K562 (cell line): ENCODE data around the gene ATP23. TPM values are rescaled to one million over a fixed set of nuclear protein-coding genes. Genes with fewer than 3 reads are reported as not detected.

Experiments
- ATF1 ChIP-seq, 2 experiments: fragments of 450-650 bp in 1 of 2; IDR thresholded peaks; 2 replicates each; pipeline ENCODE4 v1.6.1; 2016; ENCODE audit warnings: missing compliant biosample characterization in 1 of 2, missing genetic modification characterization in 1 of 2
- BCL6 ChIP-seq: fragments of 250-450 bp; sonication (Bioruptor Pico); IDR thresholded peaks from 2 replicates; pipeline ENCODE4 v1.4.0; 2020
- CTBP1 ChIP-seq: fragments of 450-650 bp; IDR thresholded peaks from 2 replicates; pipeline ENCODE4 v1.6.1; 2016; ENCODE audit warnings: borderline replicate concordance
- DPF2 ChIP-seq: fragments of 450-650 bp; IDR thresholded peaks from 2 replicates; pipeline ENCODE4 v1.6.1; 2016
- E2F6 ChIP-seq, 2 experiments: IDR thresholded peaks; 2 replicates each; pipeline ENCODE4 v1.6.1; 2011; ENCODE audit warnings: borderline replicate concordance in 1 of 2, control low read depth in 1 of 2, low read depth in 1 of 2, low read length in 1 of 2, mild to moderate bottlenecking in 1 of 2, mixed read lengths in 1 of 2, moderate library complexity in 1 of 2; ENCODE audit not compliant: insufficient read depth in 1 of 2, insufficient read length in 1 of 2, poor library complexity in 1 of 2, severe bottlenecking in 1 of 2; ENCODE audit errors: extremely low read depth in 1 of 2
- HDAC6 ChIP-seq: IDR thresholded peaks from 2 replicates; pipeline ENCODE4 v1.6.1; 2012; ENCODE audit warnings: low read depth, mild to moderate bottlenecking, control low read depth, inconsistent platforms, low read length, moderate library complexity
- HEY1 ChIP-seq: fragments of 250-450 bp; sonication (Bioruptor Pico); IDR thresholded peaks from 2 replicates; pipeline ENCODE4 v1.5.0; 2020; ENCODE audit warnings: mild to moderate bottlenecking, moderate library complexity, borderline replicate concordance
- HIVEP1 ChIP-seq: fragments of 250-450 bp; sonication (Bioruptor Pico); IDR thresholded peaks from 2 replicates; pipeline ENCODE4 v1.4.0; 2020; ENCODE audit warnings: mild to moderate bottlenecking
- JUNB ChIP-seq: fragments of 450-650 bp; formaldehyde crosslinking; conservative IDR thresholded peaks from 2 replicates; pipeline ENCODE4 v1.4.0; 2020; ENCODE audit warnings: mild to moderate bottlenecking
- KLF6 ChIP-seq: fragments of 250-450 bp; sonication (Bioruptor Pico); IDR thresholded peaks from 2 replicates; pipeline ENCODE4 v1.4.0; 2020; ENCODE audit warnings: mild to moderate bottlenecking, moderate library complexity, borderline replicate concordance
- L3MBTL2 ChIP-seq: fragments of 450-650 bp; IDR thresholded peaks from 2 replicates; pipeline ENCODE4 v1.6.1; 2016; ENCODE audit warnings: mild to moderate bottlenecking, moderate library complexity
- MEF2D ChIP-seq: conservative IDR thresholded peaks from 2 replicates; pipeline ENCODE4 v1.6.1; 2016; ENCODE audit warnings: low read depth, missing genetic modification characterization, missing compliant biosample characterization
- NEUROD1 ChIP-seq: fragments of 150-350 bp; IDR thresholded peaks from 2 replicates; pipeline ENCODE4 v1.6.1; 2014; ENCODE audit warnings: borderline replicate concordance, low read length, low read depth; ENCODE audit not compliant: partially characterized antibody
- NFXL1 ChIP-seq: fragments of 450-650 bp; formaldehyde crosslinking; IDR thresholded peaks from 2 replicates; pipeline ENCODE4 v1.4.0; 2021; ENCODE audit warnings: mild to moderate bottlenecking
- PRDM10 ChIP-seq: fragments of 450-650 bp; IDR thresholded peaks from 2 replicates; pipeline ENCODE4 v1.6.1; 2018; ENCODE audit not compliant: partially characterized antibody
- RBM22 ChIP-seq: fragments of 200-400 bp; formaldehyde crosslinking; IDR thresholded peaks from 2 replicates; pipeline ENCODE4 v1.6.1; 2018; ENCODE audit warnings: low read length, low read depth; ENCODE audit not compliant: poor library complexity, severe bottlenecking
- TCF7L2 ChIP-seq: fragments of 150-350 bp; IDR thresholded peaks from 2 replicates; pipeline ENCODE4 v1.6.1; 2016; ENCODE audit warnings: low read depth, mild to moderate bottlenecking, low read length, moderate library complexity
- polyA plus RNA-seq, 8 experiments: library from polyadenylated mRNA; depleted of rRNA in 4 of 8; stranded (reverse) in 5 of 8; unstranded in 3 of 8; fragments of >200 nt; fragmentation: Nextera tagmentation in 2 of 8; fragmentation: Illumina TruSeq in 1 of 8; extraction: Ambion mirVana in 2 of 8; extraction: Trizol in 1 of 8; gene quantifications; 2 replicates each; pipeline versions ENCODE4 v1.2.1 to v1.2.3, GENCODE V29; 2011 to 2014; ENCODE audit warnings: inconsistent platforms in 1 of 8, missing spikeins in 1 of 8
- total RNA-seq, 7 experiments: library from RNA; depleted of rRNA in 6 of 7; stranded (reverse); fragments of >200 nt in 6 of 7; fragmentation: Illumina TruSeq in 2 of 7; extraction: Trizol in 2 of 7; gene quantifications; 2 replicates each; pipeline versions ENCODE4 v1.2.1 to v1.2.3, GENCODE V29; 2011 to 2021; ENCODE audit warnings: low replicate concordance in 1 of 7
- TF ChIP-seq, protein P1 (sequence below), 2 experiments: fragments of 450-650 bp in 1 of 2; sonication (generic) in 1 of 2; formaldehyde crosslinking; conservative IDR thresholded peaks; 2 replicates each; pipeline versions ENCODE4 v1.4.0 to v1.8.1; 2020 to 2022; ENCODE audit warnings: mild to moderate bottlenecking in 1 of 2, missing genetic modification reagents in 1 of 2
- TF ChIP-seq, protein P2 (sequence below): sonication (generic); formaldehyde crosslinking; IDR thresholded peaks from 2 replicates; pipeline ENCODE4 v1.8.1; 2022; ENCODE audit warnings: missing genetic modification reagents

Gene ATP23
- total and polyA plus RNA-seq, 9 of the 15 experiments (the other 6 are each of a cell fraction or from before 2014, with no cell fraction given) = 8.3 to 53.7 (median 28.5) TPM

DNA sequence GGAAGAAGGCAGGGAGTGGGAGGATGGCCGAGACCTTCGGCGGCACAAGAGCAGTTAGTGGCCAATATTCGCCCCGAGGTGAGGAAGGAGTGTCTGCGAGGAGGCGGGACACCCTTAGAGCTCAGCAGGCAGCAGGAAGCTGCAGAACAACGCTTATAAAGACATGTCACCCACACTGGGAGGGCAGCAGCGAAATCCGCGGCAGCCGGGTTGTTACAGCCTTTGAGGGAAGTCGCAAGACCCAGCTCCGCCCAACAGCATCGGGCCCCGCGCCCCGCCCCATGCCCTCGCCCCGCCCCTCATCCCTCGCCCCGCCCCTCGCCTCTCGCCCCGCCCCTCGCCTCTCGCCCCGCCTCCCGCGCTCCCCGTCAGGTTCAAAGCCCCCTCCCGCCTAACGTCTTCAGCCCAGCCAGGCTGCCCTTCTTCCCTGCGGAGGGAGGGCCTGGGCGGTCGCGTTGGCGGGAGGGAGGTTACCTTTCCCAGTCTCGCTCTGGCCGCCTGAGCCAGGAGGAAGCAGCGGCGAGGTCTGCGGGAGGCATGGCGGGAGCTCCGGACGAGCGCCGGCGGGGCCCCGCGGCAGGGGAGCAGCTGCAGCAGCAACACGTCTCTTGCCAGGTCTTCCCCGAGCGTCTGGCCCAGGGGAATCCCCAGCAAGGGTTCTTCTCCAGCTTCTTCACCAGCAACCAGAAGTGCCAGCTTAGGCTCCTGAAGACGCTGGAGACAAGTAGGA, at the start of gene ATP23 (continued):
- TF ChIP-seq E2F6 (IDR thresholded peaks at IDR 0.05; ENCODE audit: borderline replicate concordance in 1 of 2, extremely low read depth in 1 of 2, insufficient read depth in 1 of 2, insufficient read length in 1 of 2, low read depth in 1 of 2, low read length in 1 of 2, poor library complexity in 1 of 2, severe bottlenecking in 1 of 2) = peak; percentile 66 to 83
- no peak for TF ChIP-seq TCF7L2
- TF ChIP-seq, protein P1, sequence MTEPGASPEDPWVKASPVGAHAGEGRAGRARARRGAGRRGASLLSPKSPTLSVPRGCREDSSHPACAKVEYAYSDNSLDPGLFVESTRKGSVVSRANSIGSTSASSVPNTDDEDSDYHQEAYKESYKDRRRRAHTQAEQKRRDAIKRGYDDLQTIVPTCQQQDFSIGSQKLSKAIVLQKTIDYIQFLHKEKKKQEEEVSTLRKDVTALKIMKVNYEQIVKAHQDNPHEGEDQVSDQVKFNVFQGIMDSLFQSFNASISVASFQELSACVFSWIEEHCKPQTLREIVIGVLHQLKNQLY (CRISPR knock-in tag; conservative IDR thresholded peaks at IDR 0.05) = 0 out of 4 replicates have a peak, but pooled peaks of 1 of the 2 experiments have one; percentile 48
- no peak for TF ChIP-seq JUNB (CRISPR knock-in tag)
- TF ChIP-seq HIVEP1 (CRISPR knock-in tag) = 0 out of 2 replicates have a peak, but pooled peaks have one; percentile 40
- no peak for TF ChIP-seq MEF2D (tag)
- TF ChIP-seq RBM22 = no peak
- no peak for TF ChIP-seq HDAC6
- no peak for TF ChIP-seq NFXL1
- no peak for TF ChIP-seq DPF2
- TF ChIP-seq KLF6 (CRISPR knock-in tag) = no peak
- TF ChIP-seq, protein P2, sequence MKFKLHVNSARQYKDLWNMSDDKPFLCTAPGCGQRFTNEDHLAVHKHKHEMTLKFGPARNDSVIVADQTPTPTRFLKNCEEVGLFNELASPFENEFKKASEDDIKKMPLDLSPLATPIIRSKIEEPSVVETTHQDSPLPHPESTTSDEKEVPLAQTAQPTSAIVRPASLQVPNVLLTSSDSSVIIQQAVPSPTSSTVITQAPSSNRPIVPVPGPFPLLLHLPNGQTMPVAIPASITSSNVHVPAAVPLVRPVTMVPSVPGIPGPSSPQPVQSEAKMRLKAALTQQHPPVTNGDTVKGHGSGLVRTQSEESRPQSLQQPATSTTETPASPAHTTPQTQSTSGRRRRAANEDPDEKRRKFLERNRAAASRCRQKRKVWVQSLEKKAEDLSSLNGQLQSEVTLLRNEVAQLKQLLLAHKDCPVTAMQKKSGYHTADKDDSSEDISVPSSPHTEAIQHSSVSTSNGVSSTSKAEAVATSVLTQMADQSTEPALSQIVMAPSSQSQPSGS (CRISPR knock-in tag) = no peak
- peak; percentile 46; the same call in 1 of the 2 replicates for TF ChIP-seq CTBP1
- TF ChIP-seq HEY1 (CRISPR knock-in tag) = no peak
- TF ChIP-seq BCL6 (CRISPR knock-in tag) = no peak
- no peak for TF ChIP-seq ATF1 (CRISPR knock-in tag; IDR thresholded peaks at IDR 0.05)
- TF ChIP-seq ATF1 (tag; IDR thresholded peaks at IDR 0.05) = 0 out of 2 replicates have a peak, but pooled peaks have one; percentile 9
- TF ChIP-seq L3MBTL2 = peak; percentile 78
- peak; percentile 9 for TF ChIP-seq NEUROD1
- TF ChIP-seq PRDM10 = peak; percentile 6
